H9 (cell line): ENCODE results near the gene PDIA3. TPM values are rescaled to one million over a fixed set of nuclear protein-coding genes. Genes with fewer than 3 reads are reported as not detected.
A peak's percentile ranks its signal among the peaks of the same experiment; 100 is the strongest.
"Not testable (repeated sequence)": the region's sequence is repeated elsewhere in the genome, so short reads cannot be mapped to it uniquely, and the experiment has no call there.

Experiments used
- DNase-seq: peaks from one replicate; pipeline ENCODE4 v3.0.0-alpha.2; 2017
- H2AFZ ChIP-seq: one replicate; pipeline ENCODE4 v1.6.1; 2013; ENCODE audit warnings: mild to moderate bottlenecking, low read length, control low read depth, moderate library complexity
- H2AK5ac ChIP-seq: 2 replicates; pipeline ENCODE4 v1.6.1; 2013; ENCODE audit warnings: low read length, control low read depth, mixed read lengths; ENCODE audit not compliant: insufficient read length
- H2BK120ac ChIP-seq: one replicate; pipeline ENCODE4 v1.6.1; 2013; ENCODE audit warnings: low read depth, mild to moderate bottlenecking, low read length, control low read depth, inconsistent platforms; ENCODE audit not compliant: poor library complexity, severe bottlenecking
- H2BK12ac ChIP-seq: 2 replicates; pipeline ENCODE4 v1.6.1; 2013; ENCODE audit warnings: low read length, control low read depth, mixed read lengths, low read depth; ENCODE audit not compliant: insufficient read length
- H2BK15ac ChIP-seq: 2 replicates; pipeline ENCODE4 v1.6.1; 2013; ENCODE audit warnings: low read depth, low read length, control low read depth
- H2BK20ac ChIP-seq: one replicate; pipeline ENCODE4 v1.6.1; 2013; ENCODE audit warnings: low read depth, mild to moderate bottlenecking, low read length, control low read depth, inconsistent platforms; ENCODE audit not compliant: poor library complexity, severe bottlenecking
- H2BK5ac ChIP-seq: 2 replicates; pipeline ENCODE4 v1.6.1; 2013; ENCODE audit warnings: low read length, control low read depth, mixed read lengths; ENCODE audit not compliant: insufficient read length
- H3K14ac ChIP-seq: 2 replicates; pipeline ENCODE4 v1.6.1; 2013; ENCODE audit warnings: low read length, control low read depth; ENCODE audit not compliant: insufficient read depth
- H3K18ac ChIP-seq: 2 replicates; pipeline ENCODE4 v1.6.1; 2013; ENCODE audit warnings: low read depth, mild to moderate bottlenecking, mixed read lengths, low read length, control low read depth; ENCODE audit not compliant: insufficient read length
- H3K23ac ChIP-seq: 2 replicates; pipeline ENCODE4 v1.6.1; 2013; ENCODE audit warnings: low read length, control low read depth, mixed read lengths, low read depth; ENCODE audit not compliant: insufficient read length
- H3K23me2 ChIP-seq: 2 replicates; pipeline ENCODE4 v1.6.1; 2013; ENCODE audit warnings: low read depth, mild to moderate bottlenecking, mixed read lengths, low read length, control low read depth; ENCODE audit not compliant: insufficient read length, poor library complexity, severe bottlenecking
- H3K27ac ChIP-seq: 2 replicates; pipeline ENCODE4 v1.5.1; 2013; ENCODE audit warnings: low read length, control low read depth, mixed read lengths, low read depth; ENCODE audit not compliant: insufficient read length
- H3K27me3 ChIP-seq: 2 replicates; pipeline ENCODE4 v1.6.1; 2013; ENCODE audit warnings: low read length, control low read depth, inconsistent platforms; ENCODE audit not compliant: insufficient read depth
- H3K4ac ChIP-seq: 2 replicates; pipeline ENCODE4 v1.6.1; 2013; ENCODE audit warnings: low read depth, mild to moderate bottlenecking, control low read depth, inconsistent platforms, low read length, moderate library complexity
- H3K4me1 ChIP-seq: 2 replicates; pipeline ENCODE4 v1.6.1; 2013; ENCODE audit warnings: low read length, control low read depth, inconsistent platforms; ENCODE audit not compliant: insufficient read depth
- H3K4me2 ChIP-seq: 2 replicates; pipeline ENCODE4 v1.6.1; 2013; ENCODE audit warnings: low read length, control low read depth, mixed read lengths; ENCODE audit not compliant: insufficient read length, insufficient read depth
- H3K56ac ChIP-seq: 2 replicates; pipeline ENCODE4 v1.6.1; 2013; ENCODE audit warnings: low read depth, mild to moderate bottlenecking, mixed read lengths, low read length, control low read depth; ENCODE audit not compliant: insufficient read length
- H3K79me1 ChIP-seq: 2 replicates; pipeline ENCODE4 v1.6.1; 2013; ENCODE audit warnings: low read depth, mild to moderate bottlenecking, moderate library complexity, low read length, control low read depth, inconsistent platforms; ENCODE audit not compliant: insufficient read depth, poor library complexity, severe bottlenecking
- H3K79me2 ChIP-seq: 2 replicates; pipeline ENCODE4 v1.6.1; 2013; ENCODE audit warnings: low read length, control low read depth, inconsistent platforms; ENCODE audit not compliant: insufficient read depth
- H3K9ac ChIP-seq: 2 replicates; pipeline ENCODE4 v1.6.1; 2013; ENCODE audit warnings: low read length, control low read depth, mixed read lengths; ENCODE audit not compliant: insufficient read length; ENCODE audit errors: extremely low read depth
- H3K9me3 ChIP-seq: one replicate; pipeline ENCODE4 v1.6.1; 2013; ENCODE audit warnings: low read depth, low read length, inconsistent platforms; ENCODE audit not compliant: control insufficient read depth
- H3T11ph ChIP-seq: one replicate; pipeline ENCODE4 v1.6.1; 2013; ENCODE audit warnings: mild to moderate bottlenecking, low read length, control low read depth, inconsistent platforms
- H4K20me1 ChIP-seq: one replicate; pipeline ENCODE4 v1.6.1; 2013; ENCODE audit not compliant: control insufficient read depth, insufficient read length, insufficient read depth
- H4K5ac ChIP-seq: 2 replicates; pipeline ENCODE4 v1.6.1; 2013; ENCODE audit warnings: low read depth, mild to moderate bottlenecking, mixed read lengths, low read length, control low read depth; ENCODE audit not compliant: insufficient read length
- H4K8ac ChIP-seq: replicated peaks from 2 replicates; pipeline ENCODE4 v1.6.1; 2013; ENCODE audit warnings: low read length, control low read depth, mixed read lengths, low read depth; ENCODE audit not compliant: insufficient read length
- H4K91ac ChIP-seq: 2 replicates; pipeline ENCODE4 v1.6.1; 2013; ENCODE audit warnings: low read depth, mild to moderate bottlenecking, moderate library complexity, mixed read lengths, low read length, control low read depth; ENCODE audit not compliant: insufficient read length
- H3K27ac Mint-ChIP-seq, 3 experiments: 2 replicates in 2 of 3; 3 replicates in 1 of 3; pipeline ENCODE4 v1.8.0; 2020 to 2021; ENCODE audit warnings: mixed read lengths in 3 of 3, mild to moderate bottlenecking in 1 of 3, moderate library complexity in 1 of 3
- H3K27me3 Mint-ChIP-seq: 2 replicates; pipeline ENCODE4 v1.8.0; 2021; ENCODE audit warnings: low read depth, mild to moderate bottlenecking, moderate library complexity, mixed read lengths
- H3K36me3 Mint-ChIP-seq, 3 experiments: 2 replicates in 2 of 3; 3 replicates in 1 of 3; pipeline ENCODE4 v1.8.0; 2020 to 2021; ENCODE audit warnings: low read depth in 3 of 3, mixed read lengths in 3 of 3; ENCODE audit not compliant: insufficient read depth in 1 of 3
- H3K4me1 Mint-ChIP-seq, 2 experiments: 2 replicates each; pipeline ENCODE4 v1.8.0; 2020; ENCODE audit warnings: mixed read lengths in 2 of 2
- H3K4me3 Mint-ChIP-seq, 2 experiments: 2 replicates in 1 of 2; 3 replicates in 1 of 2; pipeline ENCODE4 v1.8.0; 2020 to 2021; ENCODE audit warnings: mild to moderate bottlenecking in 2 of 2, mixed read lengths in 2 of 2, moderate library complexity in 1 of 2
- H3K9me3 Mint-ChIP-seq, 2 experiments: 2 replicates in 1 of 2; 3 replicates in 1 of 2; pipeline ENCODE4 v1.8.0; 2020; ENCODE audit warnings: mild to moderate bottlenecking in 2 of 2, mixed read lengths in 2 of 2, moderate library complexity in 1 of 2
- CTCF ChIP-seq: fragments of 200-600 bp; sonication (generic); conservative IDR thresholded peaks from 3 replicates; pipeline ENCODE4 v1.8.0; 2021; ENCODE audit warnings: antibody characterized with exemption, mild to moderate bottlenecking
- WGBS: extraction: QIAGEN DNeasy Blood & Tissue Kit; methylation state at CpG from one replicate; pipeline ENCODE4 v1.1.7; 2013; ENCODE audit warnings: missing lambda C conversion rate, low lambda C conversion rate, mixed read lengths; ENCODE audit not compliant: insufficient read length; ENCODE audit errors: extremely low coverage; 5-methylcytosine and 5-hydroxymethylcytosine counted together
- total RNA-seq: library from RNA; stranded (reverse); gene quantifications from 2 replicates; pipeline ENCODE4 v1.2.1, GENCODE V29; 2021

The PDIA3 gene
- total RNA-seq, 1 experiment from 2014 or later = 524 TPM

GRCh38 chr15:43735416-43735815 is 10.8 kb upstream of the PDIA3 start:
- WGBS = no CpG with 5 or more reads among the region's 6 CpGs
- Mint-ChIP-seq H3K36me3 (no peaks in the 10 kb centered on the region; a peak in 1 of 7 replicates), H3K4me1 (no peaks in the 10 kb centered on the region), H3K9me3 (peaks cover 1 to 3% of the 10 kb centered on the region in 2 experiments; a peak in 2 of 5 replicates), H3K4me3 (no peak overlapping the region), H3K27me3 (peaks cover 6% of the 10 kb centered on the region; the same call in 1 of the 2 replicates), H3K27ac (no peak overlapping the region)
- no peaks in the 10 kb centered on the region for H4K20me1 ChIP-seq
- no peak overlapping the region for H2BK20ac ChIP-seq
- H3K79me2 ChIP-seq = no peaks in the 10 kb centered on the region
- no peak overlapping the region for H2BK120ac ChIP-seq
- H3K23ac ChIP-seq = no peak overlapping the region
- no peak for DNase-seq
- no peak overlapping the region for H3K4me2 ChIP-seq
- no peak overlapping the region for H2BK15ac ChIP-seq
- no peaks in the 10 kb centered on the region for H3K79me1 ChIP-seq
- no peak overlapping the region for H4K8ac ChIP-seq
- no peaks in the 10 kb centered on the region for H3K27me3 ChIP-seq
- H3K56ac ChIP-seq = no peak overlapping the region
- no peak overlapping the region for H4K91ac ChIP-seq
- H3K9ac ChIP-seq = no peak overlapping the region
- no peak overlapping the region for H3K14ac ChIP-seq
- H3K9me3 ChIP-seq = no peaks in the 10 kb centered on the region
- no peak overlapping the region for H2AFZ ChIP-seq
- H3K23me2 ChIP-seq = no peaks in the 10 kb centered on the region
- TF ChIP-seq CTCF = no peak
- H3K4me1 ChIP-seq = no peaks in the 10 kb centered on the region
- no peak overlapping the region for H3T11ph ChIP-seq
- H2AK5ac ChIP-seq = no peak overlapping the region
- no peak overlapping the region for H4K5ac ChIP-seq
- H3K4ac ChIP-seq = no peak overlapping the region
- H2BK5ac ChIP-seq = no peak overlapping the region
- H2BK12ac ChIP-seq = no peak overlapping the region
- no peak overlapping the region for H3K27ac ChIP-seq
- H3K18ac ChIP-seq = no peak overlapping the region

GRCh38 chr15:43746903-43747309 is 668 bp downstream of the PDIA3 start:
- Histone ChIP-seq H3K79me2 (peaks cover 29% of the 10 kb centered on the region; the same call in 1 of the 2 replicates), H3K18ac (peak overlapping the region; percentile 92), H3K4me2 (peak overlapping the region; percentile 96), H3K14ac (peak overlapping the region; percentile 92), H3K9ac (peak overlapping the region; percentile 89)
- H4K20me1 ChIP-seq, H3K79me1 ChIP-seq, H2BK12ac ChIP-seq, H3K27me3 ChIP-seq, H2BK15ac ChIP-seq, H3K27ac ChIP-seq, H3K56ac ChIP-seq, H2AK5ac ChIP-seq, DNase-seq, H3T11ph ChIP-seq, H3K9me3 ChIP-seq, H4K5ac ChIP-seq, H4K91ac ChIP-seq, H4K8ac ChIP-seq, H2AFZ ChIP-seq, H3K4me1 ChIP-seq, H3K23ac ChIP-seq, H2BK120ac ChIP-seq, H3K4ac ChIP-seq, H2BK20ac ChIP-seq, H3K27me3 Mint-ChIP-seq, H2BK5ac ChIP-seq, H3K23me2 ChIP-seq, H3K9me3 Mint-ChIP-seq: not testable (repeated sequence)
- WGBS = no CpG with 5 or more reads among the region's 12 CpGs
- Mint-ChIP-seq H3K4me3 (peak overlapping the region; percentile 92 to 93), H3K27ac (peak overlapping the region; percentile 99), H3K36me3 (peaks cover 14 to 30% (median 18%) of the 10 kb centered on the region in 3 experiments), H3K4me1 (peaks cover 24 to 29% of the 10 kb centered on the region in 2 experiments)
